Stimulated activated naive CD8-positive, alpha-beta T cell treated with anti-CD3 and anti-CD28 coated beads, Interleukin-15, Interleukin-2, amounts not matched to agents 100 ng/mL and 50 ng/mL, for 24 hours (primary cell): ENCODE measurements around the gene NPDC1.

Experiments
- H3K27ac Mint-ChIP-seq: one replicate; pipeline ENCODE4 v1.8.0; 2021; ENCODE audit warnings: mild to moderate bottlenecking, mixed read lengths
- H3K27me3 Mint-ChIP-seq: one replicate; pipeline ENCODE4 v1.8.0; 2021; ENCODE audit warnings: mixed read lengths
- H3K36me3 Mint-ChIP-seq: one replicate; pipeline ENCODE4 v1.8.0; 2021; ENCODE audit warnings: low read depth, mixed read lengths
- H3K4me1 Mint-ChIP-seq: one replicate; pipeline ENCODE4 v1.8.0; 2021; ENCODE audit warnings: low read depth, mixed read lengths
- H3K4me3 Mint-ChIP-seq: one replicate; pipeline ENCODE4 v1.8.0; 2021; ENCODE audit warnings: mild to moderate bottlenecking, mixed read lengths
- H3K9me3 Mint-ChIP-seq: one replicate; pipeline ENCODE4 v1.8.0; 2021; ENCODE audit warnings: mixed read lengths

Gene NPDC1

GRCh38 chr9:137053944-137054931 lies 8.3 kb upstream of the NPDC1 start, which contains the start of gene ENTPD2:
ENTPD2 (minus strand) TSS chr9:137054061; CDS start chr9:137053997, 64 bp downstream.
- no peaks in the 10 kb centered on the region for H3K9me3 Mint-ChIP-seq
- H3K4me3 Mint-ChIP-seq = no peak within 1 kb of the TSS
- H3K36me3 Mint-ChIP-seq = no peaks in the 10 kb centered on the region
- no peak within 1 kb of the TSS for H3K27ac Mint-ChIP-seq
- no peaks in the 10 kb centered on the region for H3K4me1 Mint-ChIP-seq
- H3K27me3 Mint-ChIP-seq = peaks cover 17% of the 10 kb centered on the region

- no peaks in the 10 kb centered on the region for H3K9me3 Mint-ChIP-seq
- H3K27me3 Mint-ChIP-seq = peaks cover 17% of the 10 kb centered on the region
- no peak overlapping the region for H3K4me3 Mint-ChIP-seq
- H3K4me1 Mint-ChIP-seq = no peaks in the 10 kb centered on the region
- no peak overlapping the region for H3K27ac Mint-ChIP-seq
- H3K36me3 Mint-ChIP-seq = no peaks in the 10 kb centered on the region
These were observed 7.3 kb upstream of the NPDC1 start for GRCh38 chr9:137052998-137053943.

- no peaks in the 10 kb centered on the region for H3K9me3 Mint-ChIP-seq
- H3K4me3 Mint-ChIP-seq = no peak overlapping the region
- no peaks in the 10 kb centered on the region for H3K4me1 Mint-ChIP-seq
- no peak overlapping the region for H3K27ac Mint-ChIP-seq
- H3K36me3 Mint-ChIP-seq = no peaks in the 10 kb centered on the region
- peaks cover 25% of the 10 kb centered on the region for H3K27me3 Mint-ChIP-seq
These were observed 6.3 kb upstream of the NPDC1 start for GRCh38 chr9:137052293-137052692.

- no peaks in the 10 kb centered on the region for H3K4me1 Mint-ChIP-seq
- no peaks in the 10 kb centered on the region for H3K36me3 Mint-ChIP-seq
- no peak overlapping the region for H3K4me3 Mint-ChIP-seq
- H3K9me3 Mint-ChIP-seq = no peaks in the 10 kb centered on the region
- no peak overlapping the region for H3K27ac Mint-ChIP-seq
- H3K27me3 Mint-ChIP-seq = peaks cover 25% of the 10 kb centered on the region
These were observed 5.3 kb upstream of the NPDC1 start for GRCh38 chr9:137051145-137051724.

- H3K4me1 Mint-ChIP-seq = no peaks in the 10 kb centered on the region
- H3K27me3 Mint-ChIP-seq = peaks cover 25% of the 10 kb centered on the region
- no peaks in the 10 kb centered on the region for H3K36me3 Mint-ChIP-seq
- no peak overlapping the region for H3K27ac Mint-ChIP-seq
- H3K4me3 Mint-ChIP-seq = no peak overlapping the region
- H3K9me3 Mint-ChIP-seq = no peaks in the 10 kb centered on the region
These were observed 4.6 kb upstream of the NPDC1 start for GRCh38 chr9:137050570-137050969.

- Mint-ChIP-seq H3K4me1 (peaks cover 5% of the 10 kb centered on the region), H3K9me3 (no peaks in the 10 kb centered on the region), H3K27me3 (peaks cover 29% of the 10 kb centered on the region), H3K36me3 (no peaks in the 10 kb centered on the region), H3K27ac (no peak overlapping the region), H3K4me3 (no peak overlapping the region)
These were observed 3.8 kb upstream of the NPDC1 start for GRCh38 chr9:137049544-137050449.

- H3K27ac Mint-ChIP-seq = no peak overlapping the region
- peaks cover 12% of the 10 kb centered on the region for H3K4me1 Mint-ChIP-seq
- H3K4me3 Mint-ChIP-seq = no peak overlapping the region
- H3K9me3 Mint-ChIP-seq = no peaks in the 10 kb centered on the region
- no peaks in the 10 kb centered on the region for H3K36me3 Mint-ChIP-seq
- peaks cover 31% of the 10 kb centered on the region for H3K27me3 Mint-ChIP-seq
These were observed 2.9 kb upstream of the NPDC1 start for GRCh38 chr9:137048655-137049543.

GRCh38 chr9:137045294-137046087 lies 486 bp downstream of the NPDC1 start:
- Mint-ChIP-seq H3K27me3 (peaks cover 23% of the 10 kb centered on the region), H3K36me3 (no peaks in the 10 kb centered on the region), H3K27ac (no peak overlapping the region), H3K9me3 (no peaks in the 10 kb centered on the region), H3K4me3 (peak overlapping the region; percentile 54), H3K4me1 (peaks cover 13% of the 10 kb centered on the region)

GRCh38 chr9:137044502-137045177 lies 1.3 kb downstream of the NPDC1 start:
- Mint-ChIP-seq H3K27me3 (peaks cover 17% of the 10 kb centered on the region), H3K4me1 (peaks cover 13% of the 10 kb centered on the region), H3K9me3 (no peaks in the 10 kb centered on the region), H3K36me3 (no peaks in the 10 kb centered on the region), H3K27ac (no peak overlapping the region), H3K4me3 (peak overlapping the region; percentile 54)

- Mint-ChIP-seq H3K4me1 (peaks cover 13% of the 10 kb centered on the region), H3K27ac (no peak overlapping the region), H3K27me3 (peaks cover 14% of the 10 kb centered on the region), H3K4me3 (no peak overlapping the region), H3K36me3 (no peaks in the 10 kb centered on the region), H3K9me3 (no peaks in the 10 kb centered on the region)
These were observed 1.9 kb downstream of the NPDC1 start for GRCh38 chr9:137044037-137044436.

GRCh38 chr9:137042751-137043727 lies 2.9 kb downstream of the NPDC1 start:
- Mint-ChIP-seq H3K4me1 (peaks cover 13% of the 10 kb centered on the region), H3K27ac (no peak overlapping the region), H3K27me3 (peaks cover 12% of the 10 kb centered on the region), H3K9me3 (no peaks in the 10 kb centered on the region), H3K4me3 (no peak overlapping the region), H3K36me3 (no peaks in the 10 kb centered on the region)
